Left kidney (tissue), 8 donors: ENCODE results near the gene MPPE1. TPM values are rescaled to one million over a fixed set of nuclear protein-coding genes. Genes with fewer than 3 reads are reported as not detected.
A peak's percentile ranks its signal among the peaks of the same experiment; 100 is the strongest.
"Not testable (repeated sequence)": the region's sequence is repeated elsewhere in the genome, so short reads cannot be mapped to it uniquely, and the experiment has no call there.

ENCODE experiments used
- DNase-seq: peaks from one replicate; pipeline ENCODE4 v3.0.0-alpha.2; 2013
- long read RNA-seq, 8 donors: transcript quantifications; one replicate each; lab custom pipeline, GENCODE V29; 2026
- polyA plus RNA-seq: library from polyadenylated mRNA; unstranded; fragments of 120-200 nt; gene quantifications from one replicate; pipeline ENCODE4 v1.2.1, GENCODE V29; 2013; ENCODE audit not compliant: insufficient read length

Gene MPPE1
- 53.7 TPM for polyA plus RNA-seq
- long read RNA-seq, donor 1, full-length matches to known transcripts, result 10 of 10 reads
- long read RNA-seq, donor 1, partial matches to known transcripts, result 0 of 10 reads
- long read RNA-seq, donor 1, other reads (novel, unspliced or antisense), result 0 of 10 reads
- long read RNA-seq, donor 2, result 0 reads
- long read RNA-seq, donor 3, full-length matches to known transcripts, result 3 of 3 reads
- long read RNA-seq, donor 3, partial matches to known transcripts, result 0 of 3 reads
- long read RNA-seq, donor 3, other reads (novel, unspliced or antisense), result 0 of 3 reads
- long read RNA-seq, donor 4, result 0 reads
- long read RNA-seq, donor 5, full-length matches to known transcripts, result 12 of 23 reads
- long read RNA-seq, donor 5, partial matches to known transcripts, result 11 of 23 reads
- long read RNA-seq, donor 5, other reads (novel, unspliced or antisense), result 0 of 23 reads
- long read RNA-seq, donor 6, full-length matches to known transcripts, result 12 of 12 reads
- long read RNA-seq, donor 6, partial matches to known transcripts, result 0 of 12 reads
- long read RNA-seq, donor 6, other reads (novel, unspliced or antisense), result 0 of 12 reads
- long read RNA-seq, donor 7, full-length matches to known transcripts, result 8 of 8 reads
- long read RNA-seq, donor 7, partial matches to known transcripts, result 0 of 8 reads
- long read RNA-seq, donor 7, other reads (novel, unspliced or antisense), result 0 of 8 reads
- long read RNA-seq, donor 8, full-length matches to known transcripts, result 3 of 3 reads
- long read RNA-seq, donor 8, partial matches to known transcripts, result 0 of 3 reads
- long read RNA-seq, donor 8, other reads (novel, unspliced or antisense), result 0 of 3 reads

- peak; percentile 87 for DNase-seq
Observed at GRCh38 chr18:11908182-11909060, at the start of gene MPPE1. Gene MPPE1, minus strand, starts transcription at chr18:11908317. Its CDS starts 11,053 bp downstream, at chr18:11897264.

- no peak for DNase-seq
Observed at GRCh38 chr18:11957636-11958035, 49.5 kb upstream of the MPPE1 start.

GRCh38 chr18:11956371-11957308 is 48.5 kb upstream of the MPPE1 start:
- no peak for DNase-seq

GRCh38 chr18:11955239-11956029 is 47.3 kb upstream of the MPPE1 start:
- no peak for DNase-seq

- no peak for DNase-seq
Observed at GRCh38 chr18:11953113-11953512, 45.0 kb upstream of the MPPE1 start.

- peak; percentile 34 for DNase-seq
Observed at GRCh38 chr18:11951390-11951851, 43.3 kb upstream of the MPPE1 start.

- DNase-seq, result no peak
Observed at GRCh38 chr18:11950824-11951223, 42.7 kb upstream of the MPPE1 start.

GRCh38 chr18:11948852-11949523 is 40.9 kb upstream of the MPPE1 start:
- no peak for DNase-seq

- peak; percentile 83 for DNase-seq
Observed at GRCh38 chr18:11947214-11948191, 39.4 kb upstream of the MPPE1 start.

- DNase-seq, result no peak
Observed at GRCh38 chr18:11946756-11947155, 38.6 kb upstream of the MPPE1 start.

- DNase-seq, result not testable (repeated sequence)
Observed at GRCh38 chr18:11945834-11946659, 37.9 kb upstream of the MPPE1 start.

GRCh38 chr18:11944786-11945185 is 36.7 kb upstream of the MPPE1 start:
- DNase-seq, result no peak

GRCh38 chr18:11944252-11944651 is 36.1 kb upstream of the MPPE1 start:
- DNase-seq, result no peak

GRCh38 chr18:11943551-11943950 is 35.4 kb upstream of the MPPE1 start:
- DNase-seq, result no peak

GRCh38 chr18:11940956-11941355 is 32.8 kb upstream of the MPPE1 start:
- no peak for DNase-seq

GRCh38 chr18:11937874-11938478 is 29.9 kb upstream of the MPPE1 start:
- DNase-seq, result peak; percentile 60

GRCh38 chr18:11932393-11932792 is 24.3 kb upstream of the MPPE1 start:
- no peak for DNase-seq
